Measurements from ENCODE around the gene SALL1.

Gene SALL1

DNA sequence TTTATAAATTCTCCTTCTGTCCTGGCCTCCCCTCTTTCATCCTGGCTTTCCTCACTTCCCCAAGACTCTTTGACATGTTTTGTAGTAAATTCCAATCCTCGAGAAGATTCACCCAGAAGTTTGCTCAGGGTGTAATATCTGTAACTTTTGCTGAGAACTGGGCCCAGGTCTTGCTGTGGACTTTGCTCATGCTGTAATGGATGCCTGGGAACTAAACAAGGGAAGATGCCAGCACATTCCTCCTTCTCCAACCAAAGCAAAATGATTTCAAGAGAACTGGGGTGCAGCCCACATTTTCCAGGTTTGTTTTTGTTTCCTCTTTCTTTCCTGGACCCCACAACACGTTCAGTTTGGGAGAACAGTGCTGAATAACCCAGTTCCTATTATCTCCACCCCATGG, 6.6 kb upstream of the SALL1 start:
- Histone ChIP-seq H3K9me3 (ENCODE audit: control insufficient read depth, insufficient read depth, low read length) (no peaks in the 10 kb centered on the region), H3K4me3 (ENCODE audit: low read length) (no peak overlapping the region), H3K27me3 (ENCODE audit: control insufficient read depth, insufficient read depth, low read length) (peaks cover 16% of the 10 kb centered on the region; the same call in 1 of the 2 replicates), H3K4me1 (ENCODE audit: control insufficient read depth, insufficient read depth, low read length) (peaks cover 7% of the 10 kb centered on the region), H3K36me3 (ENCODE audit: control insufficient read depth, insufficient read depth, low read length) (no peaks in the 10 kb centered on the region), H3K27ac (ENCODE audit: low read length) (no peak overlapping the region)
- DNase-seq (ENCODE audit: low read depth, low spot score): no peak
- WGBS (ENCODE audit: insufficient coverage, insufficient read length): no CpG with 5 or more reads among the region's 2 CpGs

DNA sequence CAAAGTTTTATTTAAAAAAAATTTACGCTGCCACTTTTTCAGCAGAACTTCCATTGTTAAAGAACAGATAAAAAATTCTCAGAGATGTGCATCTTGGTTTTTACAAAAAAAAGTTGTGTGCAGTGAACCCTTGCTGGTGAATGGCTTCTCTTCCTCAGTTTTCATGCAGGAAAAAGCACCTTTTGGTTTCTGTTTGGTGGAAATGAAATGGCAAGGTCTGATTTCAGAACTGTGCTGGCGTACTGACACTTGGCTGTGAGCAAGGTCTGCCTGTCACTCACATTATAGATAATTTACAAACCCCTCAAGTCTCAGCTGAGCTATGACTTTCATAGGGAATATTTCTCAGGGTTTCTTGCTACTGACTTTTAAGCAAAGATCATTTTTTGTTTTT, 5.7 kb upstream of the SALL1 start:
- Histone ChIP-seq H3K36me3 (ENCODE audit: control insufficient read depth, insufficient read depth, low read length) (no peaks in the 10 kb centered on the region), H3K4me3 (ENCODE audit: low read length) (no peak overlapping the region), H3K27ac (ENCODE audit: low read length) (no peak overlapping the region), H3K27me3 (ENCODE audit: control insufficient read depth, insufficient read depth, low read length) (peaks cover 16% of the 10 kb centered on the region; the same call in 1 of the 2 replicates), H3K9me3 (ENCODE audit: control insufficient read depth, insufficient read depth, low read length) (no peaks in the 10 kb centered on the region), H3K4me1 (ENCODE audit: control insufficient read depth, insufficient read depth, low read length) (peaks cover 7% of the 10 kb centered on the region)
- DNase-seq (ENCODE audit: low read depth, low spot score): no peak
- no CpG with 5 or more reads among the region's 2 CpGs for WGBS (ENCODE audit: insufficient coverage, insufficient read length)

DNA sequence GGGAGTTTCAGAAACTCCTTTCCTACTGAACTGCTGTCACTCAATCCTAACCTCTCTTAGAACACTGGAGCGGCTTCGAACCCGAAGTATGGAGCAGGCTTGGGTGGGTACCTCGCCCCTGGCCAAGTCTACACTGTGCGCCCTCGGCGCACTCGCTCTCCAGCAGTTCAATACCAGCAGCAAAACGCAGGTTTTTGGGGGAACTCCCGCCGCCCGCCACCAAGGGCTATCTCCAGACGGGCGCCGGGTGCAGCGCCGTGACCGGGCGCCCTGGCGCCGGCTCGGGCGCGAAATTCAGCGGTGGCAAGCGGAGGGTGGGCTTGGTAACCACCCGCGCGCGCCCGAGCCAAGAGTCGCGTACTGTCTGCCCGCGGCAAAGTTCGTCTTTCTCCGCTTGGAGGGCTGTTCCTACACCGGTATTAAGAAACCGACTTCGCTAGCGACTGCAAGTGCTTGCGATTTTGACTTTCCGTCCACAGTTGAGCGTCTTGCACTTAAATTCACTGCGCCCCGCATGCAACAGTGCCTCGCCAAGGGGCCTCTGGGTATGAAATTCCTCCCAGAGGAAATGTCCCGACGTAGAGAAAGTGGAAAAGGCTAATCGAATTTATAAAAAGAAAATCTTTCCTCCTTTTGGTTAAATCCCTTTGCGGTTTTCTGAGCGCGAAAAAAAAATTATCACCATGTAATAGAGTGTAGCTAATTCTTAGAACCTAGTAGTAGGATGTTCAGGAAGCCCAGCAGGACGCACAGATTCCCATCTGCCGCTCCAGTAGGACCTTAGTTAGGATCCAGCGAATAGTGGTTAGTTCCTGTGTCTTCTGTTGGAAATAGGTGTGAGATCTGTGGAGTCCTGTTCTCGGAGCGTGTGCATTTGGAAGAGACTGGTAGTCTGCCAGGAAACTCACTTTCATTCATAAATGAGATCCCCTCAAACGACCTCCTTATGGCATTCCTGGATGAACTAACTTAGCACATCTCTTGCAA, 5.0 kb upstream of the SALL1 start:
- H3K4me1 ChIP-seq (ENCODE audit: control insufficient read depth, insufficient read depth, low read length): peaks cover 7% of the 10 kb centered on the region
- H3K27me3 ChIP-seq (ENCODE audit: control insufficient read depth, insufficient read depth, low read length): peaks cover 16% of the 10 kb centered on the region; the same call in 1 of the 2 replicates
- peak overlapping the region; percentile 5; the same call in 1 of the 2 replicates for H3K4me3 ChIP-seq (ENCODE audit: low read length)
- no peaks in the 10 kb centered on the region for H3K36me3 ChIP-seq (ENCODE audit: control insufficient read depth, insufficient read depth, low read length)
- no peaks in the 10 kb centered on the region for H3K9me3 ChIP-seq (ENCODE audit: control insufficient read depth, insufficient read depth, low read length)
- DNase-seq (ENCODE audit: low read depth, low spot score): no peak
- no peak overlapping the region for H3K27ac ChIP-seq (ENCODE audit: low read length)
- no CpG with 5 or more reads among the region's 59 CpGs for WGBS (ENCODE audit: insufficient coverage, insufficient read length)

DNA sequence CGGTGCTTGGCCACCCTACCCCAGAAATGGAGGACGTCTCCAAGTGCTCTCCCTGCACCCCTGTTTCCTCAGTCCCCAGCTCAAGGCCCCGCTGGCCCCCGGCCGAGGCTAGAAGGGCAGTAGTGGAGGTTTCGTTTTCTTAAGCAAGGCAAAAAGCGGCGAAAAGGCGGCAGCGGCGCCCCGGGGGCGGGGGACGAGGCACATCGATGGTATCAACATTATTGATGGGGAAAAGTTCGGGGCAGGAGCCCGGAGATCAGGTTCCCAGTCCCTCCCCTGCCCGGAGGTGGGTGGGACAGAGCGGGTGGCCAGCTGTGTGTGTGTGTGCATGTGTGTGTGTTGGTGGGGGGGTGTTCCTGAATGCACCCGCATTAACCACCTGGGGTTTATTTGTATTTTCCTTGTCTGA, 4.1 kb upstream of the SALL1 start:
- Histone ChIP-seq H3K27me3 (ENCODE audit: control insufficient read depth, insufficient read depth, low read length) (peaks cover 16% of the 10 kb centered on the region; the same call in 1 of the 2 replicates), H3K9me3 (ENCODE audit: control insufficient read depth, insufficient read depth, low read length) (no peaks in the 10 kb centered on the region), H3K36me3 (ENCODE audit: control insufficient read depth, insufficient read depth, low read length) (no peaks in the 10 kb centered on the region), H3K4me3 (ENCODE audit: low read length) (peak overlapping the region; percentile 40; the same call in 1 of the 2 replicates), H3K27ac (ENCODE audit: low read length) (no peak overlapping the region), H3K4me1 (ENCODE audit: control insufficient read depth, insufficient read depth, low read length) (peaks cover 7% of the 10 kb centered on the region)
- no CpG with 5 or more reads among the region's 20 CpGs for WGBS (ENCODE audit: insufficient coverage, insufficient read length)
- DNase-seq (ENCODE audit: low read depth, low spot score): no peak

DNA sequence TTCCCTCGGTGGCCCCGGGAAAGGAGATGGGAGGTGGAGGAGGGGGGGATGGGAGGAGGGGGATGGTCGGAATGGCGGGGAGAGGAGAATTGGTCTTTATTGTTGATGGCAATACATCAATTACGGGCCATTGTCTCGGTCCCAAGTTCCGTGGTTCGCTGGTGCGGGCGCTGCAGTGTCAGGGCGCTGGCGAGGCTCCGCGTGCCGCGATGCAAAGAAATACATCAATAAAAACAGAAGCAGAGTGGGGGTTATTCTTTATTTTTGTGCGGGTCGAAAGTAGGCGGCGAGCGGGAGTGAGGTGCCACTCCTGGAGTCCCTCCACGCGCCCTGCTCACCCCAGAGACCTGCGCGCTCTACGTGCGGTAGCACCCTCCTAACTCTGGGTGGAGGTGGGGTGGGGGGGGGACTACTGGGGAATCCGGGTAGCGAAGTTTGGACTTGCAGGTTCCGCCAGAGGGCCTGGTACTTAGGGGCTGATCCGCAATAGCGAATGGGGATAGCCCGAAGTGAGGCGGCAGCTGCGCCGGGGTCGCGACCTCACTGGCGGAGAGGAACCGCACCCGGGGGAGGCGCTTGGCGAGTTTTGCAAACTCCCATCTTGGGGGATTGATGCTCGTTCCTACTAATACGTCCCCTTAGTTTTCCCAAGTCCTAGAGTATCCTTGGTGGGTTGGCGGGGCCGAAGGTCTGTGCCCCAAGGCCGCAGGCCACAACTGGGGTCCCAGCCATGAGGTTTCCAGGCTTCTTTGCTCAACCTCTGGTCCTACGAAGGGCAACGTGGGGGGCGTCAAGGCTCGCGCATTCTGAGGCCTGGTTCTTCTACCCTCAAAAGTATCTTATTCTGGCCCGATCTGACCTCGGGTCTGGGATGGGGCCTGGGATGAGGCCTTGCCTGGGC, 3.5 kb upstream of the SALL1 start:
- Histone ChIP-seq H3K27me3 (ENCODE audit: control insufficient read depth, insufficient read depth, low read length) (peaks cover 16% of the 10 kb centered on the region; the same call in 1 of the 2 replicates), H3K4me1 (ENCODE audit: control insufficient read depth, insufficient read depth, low read length) (peaks cover 7% of the 10 kb centered on the region), H3K9me3 (ENCODE audit: control insufficient read depth, insufficient read depth, low read length) (no peaks in the 10 kb centered on the region), H3K36me3 (ENCODE audit: control insufficient read depth, insufficient read depth, low read length) (no peaks in the 10 kb centered on the region), H3K4me3 (ENCODE audit: low read length) (peak overlapping the region; percentile 40; the same call in 1 of the 2 replicates), H3K27ac (ENCODE audit: low read length) (no peak overlapping the region)
- no CpG with 5 or more reads among the region's 55 CpGs for WGBS (ENCODE audit: insufficient coverage, insufficient read length)
- no peak for DNase-seq (ENCODE audit: low read depth, low spot score)

DNA sequence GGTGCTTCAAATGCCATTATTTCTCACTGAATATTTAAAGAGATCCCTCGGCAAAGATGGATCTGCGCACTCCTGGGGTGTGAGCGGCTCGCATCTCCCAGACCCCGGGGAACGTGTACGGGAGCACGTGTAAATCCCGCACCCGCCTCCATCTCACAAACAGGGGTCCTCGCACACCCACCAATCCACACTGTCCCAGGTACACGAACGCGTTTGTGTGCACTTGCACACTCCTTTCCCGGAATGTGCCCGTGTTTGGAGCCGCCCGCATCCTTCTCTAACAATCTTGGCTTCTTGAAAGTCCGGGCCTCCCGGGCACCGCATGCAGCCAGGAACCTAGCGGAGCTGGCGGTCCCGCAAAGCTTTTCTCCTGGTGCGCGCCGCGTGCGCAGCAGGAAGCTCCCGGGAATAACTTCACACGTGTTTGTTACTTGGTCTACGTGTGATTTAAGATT, 2.5 kb upstream of the SALL1 start:
- WGBS (ENCODE audit: insufficient coverage, insufficient read length): no CpG with 5 or more reads among the region's 32 CpGs
- Histone ChIP-seq H3K4me3 (ENCODE audit: low read length) (peak overlapping the region; percentile 77; the same call in 1 of the 2 replicates), H3K36me3 (ENCODE audit: control insufficient read depth, insufficient read depth, low read length) (no peaks in the 10 kb centered on the region), H3K27me3 (ENCODE audit: control insufficient read depth, insufficient read depth, low read length) (peaks cover 16% of the 10 kb centered on the region; the same call in 1 of the 2 replicates), H3K9me3 (ENCODE audit: control insufficient read depth, insufficient read depth, low read length) (no peaks in the 10 kb centered on the region), H3K27ac (ENCODE audit: low read length) (no peak overlapping the region), H3K4me1 (ENCODE audit: control insufficient read depth, insufficient read depth, low read length) (peaks cover 7% of the 10 kb centered on the region)
- DNase-seq (ENCODE audit: low read depth, low spot score): no peak

DNA sequence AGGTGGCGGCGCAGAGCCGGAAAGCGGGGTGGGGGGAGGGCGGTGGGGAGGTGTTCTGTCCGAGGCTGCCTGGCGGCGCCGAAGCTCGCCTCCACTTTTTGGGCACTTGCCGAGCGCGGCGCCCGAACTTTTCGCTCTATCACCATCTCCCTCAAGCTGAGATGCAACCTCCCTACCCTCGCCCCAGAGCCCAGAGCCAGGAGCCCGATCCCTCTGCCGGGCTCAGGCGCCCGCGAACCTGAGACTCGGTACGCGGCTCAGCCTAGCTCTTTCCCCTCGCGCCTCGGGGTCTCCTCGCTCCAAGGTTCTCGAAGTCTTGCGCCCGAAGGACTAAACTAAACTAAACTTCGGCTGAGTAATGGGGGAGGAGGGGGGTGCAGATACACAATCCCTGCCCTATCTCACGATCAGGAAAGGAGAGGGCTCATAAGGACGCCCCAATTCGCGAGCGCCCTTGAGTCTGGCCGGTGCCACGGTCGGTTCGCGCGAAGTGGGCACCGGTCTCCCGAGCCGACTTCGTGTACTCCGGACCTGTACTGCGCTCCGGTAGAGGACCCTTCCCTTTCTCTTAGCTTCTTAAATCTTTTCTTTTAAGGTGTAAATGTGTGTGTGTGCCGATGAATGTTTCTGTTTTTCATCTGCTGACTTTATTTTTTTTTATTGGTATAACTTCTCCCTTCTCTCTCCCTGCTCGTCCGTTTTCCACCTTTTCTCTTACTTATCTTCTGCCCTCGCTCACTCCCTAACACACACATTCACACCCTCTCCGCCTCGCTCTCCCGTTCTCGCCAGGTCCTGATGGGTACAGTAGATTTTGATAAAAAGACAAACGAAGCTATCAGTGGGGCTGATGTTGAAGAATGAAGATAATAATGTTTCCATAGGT, 1.9 kb upstream of the SALL1 start:
- WGBS (ENCODE audit: insufficient coverage, insufficient read length): no CpG with 5 or more reads among the region's 60 CpGs
- Histone ChIP-seq H3K4me1 (ENCODE audit: control insufficient read depth, insufficient read depth, low read length) (peaks cover 7% of the 10 kb centered on the region), H3K27ac (ENCODE audit: low read length) (no peak overlapping the region), H3K9me3 (ENCODE audit: control insufficient read depth, insufficient read depth, low read length) (no peaks in the 10 kb centered on the region), H3K4me3 (ENCODE audit: low read length) (peak overlapping the region; percentile 77; the same call in 1 of the 2 replicates), H3K36me3 (ENCODE audit: control insufficient read depth, insufficient read depth, low read length) (no peaks in the 10 kb centered on the region), H3K27me3 (ENCODE audit: control insufficient read depth, insufficient read depth, low read length) (peaks cover 16% of the 10 kb centered on the region; the same call in 1 of the 2 replicates)
- DNase-seq (ENCODE audit: low read depth, low spot score): no peak

DNA sequence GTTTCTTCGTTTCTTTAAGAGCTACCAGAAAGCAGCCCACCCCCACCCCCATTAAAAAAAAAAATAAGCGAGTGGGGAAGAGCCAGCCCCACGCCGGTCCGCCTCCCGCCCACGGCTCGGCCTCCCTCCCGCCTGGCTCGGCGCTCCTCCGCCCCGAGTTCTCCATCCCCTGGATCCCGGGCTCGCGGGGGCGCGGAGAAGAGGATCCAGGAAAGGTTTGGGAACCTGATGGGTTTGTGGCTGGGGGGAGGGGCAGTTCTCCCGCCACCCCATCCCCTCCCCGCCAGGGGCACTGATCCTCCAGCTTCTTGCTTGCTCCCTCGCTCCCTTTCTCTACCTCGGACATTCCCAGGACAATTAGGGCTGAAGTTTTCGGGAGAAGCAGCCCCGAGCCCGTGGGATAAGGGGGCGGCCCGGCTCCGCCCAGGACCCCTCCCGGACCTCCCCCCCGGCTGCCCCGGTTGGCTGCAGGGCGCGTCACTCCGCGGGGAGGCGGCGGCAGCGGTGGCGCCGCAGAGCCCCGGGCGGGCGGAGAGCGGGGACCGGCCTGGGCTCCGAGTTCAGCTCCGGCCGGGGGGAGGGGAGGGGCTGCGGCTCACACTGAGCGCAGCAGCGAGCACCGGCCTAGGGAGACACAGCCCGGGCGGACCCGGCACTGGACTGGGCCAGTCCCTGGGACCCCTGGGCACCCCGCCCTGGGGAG, 1.0 kb upstream of the SALL1 start:
- peak; percentile 74 for DNase-seq (ENCODE audit: low read depth, low spot score)
- Histone ChIP-seq H3K4me1 (ENCODE audit: control insufficient read depth, insufficient read depth, low read length) (peaks cover 5% of the 10 kb centered on the region), H3K9me3 (ENCODE audit: control insufficient read depth, insufficient read depth, low read length) (no peaks in the 10 kb centered on the region), H3K36me3 (ENCODE audit: control insufficient read depth, insufficient read depth, low read length) (no peaks in the 10 kb centered on the region), H3K27ac (ENCODE audit: low read length) (no peak overlapping the region), H3K4me3 (ENCODE audit: low read length) (peak overlapping the region; percentile 77; the same call in 1 of the 2 replicates), H3K27me3 (ENCODE audit: control insufficient read depth, insufficient read depth, low read length) (peaks cover 15% of the 10 kb centered on the region; the same call in 1 of the 2 replicates)
- WGBS (ENCODE audit: insufficient coverage, insufficient read length): no CpG with 5 or more reads among the region's 56 CpGs

DNA sequence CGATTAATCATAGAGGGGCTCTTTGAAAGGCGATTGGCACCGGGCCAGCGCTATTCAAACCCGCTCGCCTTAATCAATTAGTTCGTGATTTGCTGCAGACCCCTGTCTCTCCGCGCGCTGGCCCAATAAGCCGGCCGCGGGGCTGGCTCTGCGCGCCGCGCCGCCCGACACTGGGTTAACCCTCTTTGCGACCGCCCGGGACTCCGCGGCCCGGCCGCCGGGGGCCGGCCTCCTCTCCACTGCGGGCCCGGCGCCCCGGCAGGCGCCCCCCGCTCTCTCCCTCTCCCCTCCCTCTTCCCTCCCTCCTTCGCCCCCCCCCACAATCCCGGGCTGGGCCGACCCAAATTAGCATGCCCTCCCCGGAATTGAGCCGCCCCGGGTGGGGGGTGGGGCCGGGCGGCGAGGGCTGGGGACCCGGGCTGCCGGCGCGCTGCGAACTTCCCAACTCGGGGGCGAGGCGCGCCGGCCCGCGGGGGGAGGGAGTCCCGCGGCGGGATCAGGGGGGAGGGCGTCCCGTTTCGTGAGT, 428 bp upstream of the SALL1 start:
- H3K36me3 ChIP-seq (ENCODE audit: control insufficient read depth, insufficient read depth, low read length): no peaks in the 10 kb centered on the region
- no peak overlapping the region for H3K27ac ChIP-seq (ENCODE audit: low read length)
- peak overlapping the region; percentile 77; the same call in 1 of the 2 replicates for H3K4me3 ChIP-seq (ENCODE audit: low read length)
- peaks cover 9% of the 10 kb centered on the region; the same call in 1 of the 2 replicates for H3K27me3 ChIP-seq (ENCODE audit: control insufficient read depth, insufficient read depth, low read length)
- no peak for DNase-seq (ENCODE audit: low read depth, low spot score)
- no CpG with 5 or more reads among the region's 61 CpGs for WGBS (ENCODE audit: insufficient coverage, insufficient read length)
- no peaks in the 10 kb centered on the region for H3K9me3 ChIP-seq (ENCODE audit: control insufficient read depth, insufficient read depth, low read length)
- peaks cover 5% of the 10 kb centered on the region for H3K4me1 ChIP-seq (ENCODE audit: control insufficient read depth, insufficient read depth, low read length)

Data from iPS DF 6.9 (cell line).